ENCODE measurements around the gene UGT1A3.

The UGT1A3 gene

DNA sequence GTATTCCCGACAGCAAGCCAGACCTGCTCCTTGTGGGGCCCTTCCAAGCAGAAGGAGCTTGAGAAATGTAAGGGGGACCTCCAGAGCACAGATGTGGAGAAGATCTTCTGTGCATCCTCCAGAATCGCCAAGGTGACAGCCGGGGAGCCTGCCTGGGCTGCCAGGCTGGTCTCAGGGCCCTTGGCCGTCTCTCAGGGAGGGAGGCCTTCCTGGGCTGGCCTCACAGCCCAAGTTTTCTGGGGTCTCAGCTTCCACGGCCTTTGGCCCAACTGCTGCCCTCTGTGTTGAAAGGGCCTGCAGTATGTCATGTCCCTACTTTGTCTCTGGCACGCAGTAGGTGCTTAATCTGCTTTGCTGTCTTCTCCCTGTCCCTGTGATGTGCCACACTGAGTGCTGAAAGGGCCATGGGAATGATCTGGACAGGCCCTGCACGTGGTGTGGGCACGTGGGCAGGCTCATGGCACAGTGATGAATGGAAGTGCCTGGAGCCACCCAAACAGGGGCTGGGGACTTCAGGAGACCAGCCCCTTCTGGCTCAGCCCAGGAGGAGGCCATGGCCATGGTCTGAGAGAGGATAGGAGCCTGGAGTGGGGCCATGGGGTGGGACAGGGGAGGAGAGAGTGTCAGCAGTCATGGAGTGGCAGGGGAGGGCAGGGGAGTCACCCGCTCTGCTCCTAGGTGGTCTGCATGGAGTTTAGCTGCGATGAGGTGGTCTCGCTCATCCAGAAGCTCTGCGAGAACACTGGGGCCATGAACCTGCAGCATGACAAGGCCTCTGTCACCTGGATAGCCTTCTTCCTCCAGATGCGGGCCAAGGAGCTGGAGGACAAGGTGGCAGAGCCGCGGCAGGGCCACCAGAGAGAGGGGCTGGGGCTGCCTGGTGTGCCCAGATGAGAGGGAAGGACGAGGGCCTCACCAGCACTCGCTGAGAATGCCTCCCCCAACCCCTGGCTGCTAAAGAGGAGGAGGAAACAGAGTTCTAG lies 90.1 kb downstream of the UGT1A3 start:
- DNase-seq = no peak

GRCh38 chr2:233819884-233820773 lies 91.3 kb downstream of the UGT1A3 start:
- no peak for DNase-seq

- DNase-seq = no peak
Measured at GRCh38 chr2:233820774-233821105, 91.9 kb downstream of the UGT1A3 start.

DNA sequence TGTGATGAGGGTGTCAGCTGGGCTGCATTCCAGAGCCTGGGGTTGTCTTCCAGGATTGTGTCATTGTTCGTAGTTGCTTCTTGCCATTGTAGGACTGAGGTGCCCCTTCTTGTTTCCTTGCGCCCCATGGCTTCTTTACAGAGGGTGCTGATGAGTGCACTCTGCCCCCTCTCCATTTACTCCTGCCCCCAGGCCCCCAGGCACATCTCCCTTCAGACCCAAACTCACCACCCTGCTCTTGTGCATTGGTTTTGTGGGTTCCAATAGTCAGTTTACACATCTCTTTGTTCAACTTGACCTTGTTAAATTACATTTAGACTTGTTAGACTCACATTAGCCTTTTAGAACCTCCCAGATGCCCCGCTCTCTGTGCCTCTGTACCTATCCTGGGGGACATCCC lies 92.4 kb downstream of the UGT1A3 start:
- DNase-seq = no peak

DNA sequence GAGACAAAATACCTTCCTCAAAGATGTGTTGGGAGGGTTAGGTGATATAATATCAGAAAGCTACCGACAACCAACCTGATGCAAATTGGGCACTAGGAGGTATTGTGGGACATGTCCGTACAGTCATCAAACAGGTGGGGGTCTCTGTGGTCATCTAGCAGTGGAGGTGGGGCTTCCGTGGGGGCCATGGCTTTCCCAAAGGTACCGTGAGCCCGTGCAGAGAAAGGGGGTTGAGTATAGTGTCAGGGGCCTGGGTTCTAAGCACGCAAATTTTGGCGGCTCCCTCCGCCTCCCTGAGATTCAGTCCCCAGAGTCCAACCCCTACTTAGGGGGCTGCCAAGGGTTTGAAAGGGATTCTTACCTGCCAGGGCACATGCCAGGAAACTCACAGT lies 92.9 kb downstream of the UGT1A3 start:
- DNase-seq = no peak

GRCh38 chr2:233822101-233822771 lies 93.4 kb downstream of the UGT1A3 start:
- no peak for DNase-seq

Data from NCI-H1417 treated with DMSO at 0.1 percent for 48 hours (cell line).